Trophoblast cell (in vitro differentiated cells and primary cell): ENCODE results near the gene PCSK6.

Source experiments
- DNase-seq, 2 donors: peaks; one replicate each; pipeline ENCODE4 v3.0.0-alpha.2; 2016
- H2AFZ ChIP-seq: 2 replicates; pipeline ENCODE4 v1.6.1; 2013; ENCODE audit warnings: low read length, moderate library complexity, mild to moderate bottlenecking; ENCODE audit not compliant: insufficient read depth, poor library complexity
- H2AK5ac ChIP-seq: 2 replicates; pipeline ENCODE4 v1.6.1; 2013; ENCODE audit warnings: mild to moderate bottlenecking, low read length
- H2BK120ac ChIP-seq: 2 replicates; pipeline ENCODE4 v1.6.1; 2013; ENCODE audit warnings: low read length, mild to moderate bottlenecking, moderate library complexity; ENCODE audit not compliant: insufficient read depth, poor library complexity
- H2BK12ac ChIP-seq: 2 replicates; pipeline ENCODE4 v1.6.1; 2013; ENCODE audit warnings: mild to moderate bottlenecking, low read length, moderate library complexity
- H2BK5ac ChIP-seq: 2 replicates; pipeline ENCODE4 v1.6.1; 2013; ENCODE audit warnings: low read length, low read depth, moderate library complexity, mild to moderate bottlenecking; ENCODE audit not compliant: poor library complexity
- H3K14ac ChIP-seq: 2 replicates; pipeline ENCODE4 v1.6.1; 2013; ENCODE audit warnings: mild to moderate bottlenecking, low read length
- H3K18ac ChIP-seq: 2 replicates; pipeline ENCODE4 v1.6.1; 2013; ENCODE audit warnings: mild to moderate bottlenecking, low read length
- H3K23ac ChIP-seq: 2 replicates; pipeline ENCODE4 v1.6.1; 2013; ENCODE audit warnings: low read length
- H3K27ac ChIP-seq: 2 replicates; pipeline ENCODE4 v1.5.1; 2013; ENCODE audit warnings: low read depth, mild to moderate bottlenecking, inconsistent platforms, low read length, moderate library complexity
- H3K27me3 ChIP-seq: 2 replicates; pipeline ENCODE4 v1.6.1; 2013; ENCODE audit warnings: inconsistent platforms, mild to moderate bottlenecking, low read length, moderate library complexity; ENCODE audit not compliant: insufficient read depth
- H3K36me3 ChIP-seq, 2 experiments: 1 replicate in 1 of 2; 2 replicates in 1 of 2; pipeline ENCODE4 v1.6.1; 2013; ENCODE audit warnings: low read length in 2 of 2, mild to moderate bottlenecking in 2 of 2, moderate library complexity in 1 of 2; ENCODE audit not compliant: insufficient read depth in 2 of 2, control insufficient read depth in 1 of 2
- H3K4ac ChIP-seq: 2 replicates; pipeline ENCODE4 v1.6.1; 2013; ENCODE audit warnings: low read depth, mild to moderate bottlenecking, low read length, moderate library complexity
- H3K4me1 ChIP-seq, 2 experiments: 1 replicate in 1 of 2; 2 replicates in 1 of 2; pipeline ENCODE4 v1.6.1; 2013; ENCODE audit warnings: low read length in 2 of 2, mild to moderate bottlenecking in 2 of 2, moderate library complexity in 1 of 2; ENCODE audit not compliant: insufficient read depth in 2 of 2, control insufficient read depth in 1 of 2
- H3K4me2 ChIP-seq: 2 replicates; pipeline ENCODE4 v1.6.1; 2013; ENCODE audit warnings: inconsistent platforms, mild to moderate bottlenecking, low read length, moderate library complexity
- H3K4me3 ChIP-seq: 2 replicates; pipeline ENCODE4 v1.5.1; 2013; ENCODE audit warnings: mild to moderate bottlenecking, low read depth, low read length, inconsistent platforms
- H3K79me1 ChIP-seq: one replicate; pipeline ENCODE4 v1.6.1; 2013; ENCODE audit warnings: low read length
- H3K79me2 ChIP-seq: 2 replicates; pipeline ENCODE4 v1.6.1; 2013; ENCODE audit warnings: low read length, mild to moderate bottlenecking; ENCODE audit not compliant: control insufficient read depth, insufficient read depth, poor library complexity
- H3K9ac ChIP-seq: 2 replicates; pipeline ENCODE4 v1.6.1; 2013; ENCODE audit warnings: mild to moderate bottlenecking, low read length
- H3K9me3 ChIP-seq: 2 replicates; pipeline ENCODE4 v1.6.1; 2013; ENCODE audit warnings: low read depth, mild to moderate bottlenecking, control low read depth, inconsistent platforms, low read length; ENCODE audit not compliant: insufficient read depth
- H4K12ac ChIP-seq: 2 replicates; pipeline ENCODE4 v1.6.1; 2013; ENCODE audit warnings: low read depth, mild to moderate bottlenecking, low read length, moderate library complexity
- H4K8ac ChIP-seq: 2 replicates; pipeline ENCODE4 v1.6.1; 2013; ENCODE audit warnings: low read depth, mild to moderate bottlenecking, low read length, moderate library complexity
- H4K91ac ChIP-seq: one replicate; pipeline ENCODE4 v1.6.1; 2013; ENCODE audit warnings: low read depth, mild to moderate bottlenecking, low read length, moderate library complexity
- WGBS: extraction: QIAGEN DNeasy Blood & Tissue Kit; methylation state at CpG from one replicate; pipeline ENCODE4 v1.1.7; 2013; ENCODE audit warnings: missing lambda C conversion rate; ENCODE audit not compliant: insufficient read length, insufficient coverage; ENCODE audit errors: extremely low coverage; 5-methylcytosine and 5-hydroxymethylcytosine counted together

The PCSK6 gene

GRCh38 chr15:101434032-101434920 is 55.2 kb downstream of the PCSK6 start:
- no peaks in the 10 kb centered on the region for H3K27me3 ChIP-seq
- no peak overlapping the region for H2AK5ac ChIP-seq
- H2BK12ac ChIP-seq, result no peak overlapping the region
- peaks cover 2 to 7% of the 10 kb centered on the region in 2 experiments for H3K4me1 ChIP-seq
- no peak overlapping the region for H3K14ac ChIP-seq
- peak overlapping the region; percentile 20 for H4K91ac ChIP-seq
- H3K23ac ChIP-seq, result no peak overlapping the region
- no peak overlapping the region for H3K9ac ChIP-seq
- no peak overlapping the region for H3K4me3 ChIP-seq
- no peak overlapping the region for H3K27ac ChIP-seq
- H3K79me1 ChIP-seq, result no peaks in the 10 kb centered on the region
- no peak overlapping the region for H4K12ac ChIP-seq
- peak; percentile 71 to 89 for DNase-seq
- no peak overlapping the region for H4K8ac ChIP-seq
- no peak overlapping the region for H2BK120ac ChIP-seq
- no peak overlapping the region for H3K4me2 ChIP-seq
- no peak overlapping the region for H2AFZ ChIP-seq
- no peak overlapping the region for H3K18ac ChIP-seq
- no peak overlapping the region for H2BK5ac ChIP-seq
- H3K9me3 ChIP-seq, result no peaks in the 10 kb centered on the region
- WGBS, result no CpG with 5 or more reads among the region's 21 CpGs
- H3K4ac ChIP-seq, result no peak overlapping the region
- no peaks in the 10 kb centered on the region for H3K36me3 ChIP-seq
- peaks cover 2% of the 10 kb centered on the region for H3K79me2 ChIP-seq

- Histone ChIP-seq H3K79me1 (no peaks in the 10 kb centered on the region), H3K9ac (no peak overlapping the region), H3K27ac (no peak overlapping the region), H3K4me2 (no peak overlapping the region), H3K4me3 (no peak overlapping the region), H3K36me3 (no peaks in the 10 kb centered on the region), H2BK12ac (no peak overlapping the region), H4K8ac (no peak overlapping the region), H2BK120ac (no peak overlapping the region), H3K9me3 (no peaks in the 10 kb centered on the region), H3K23ac (no peak overlapping the region), H3K4ac (no peak overlapping the region), H2AFZ (no peak overlapping the region), H3K79me2 (peaks cover 2% of the 10 kb centered on the region), H4K12ac (peak overlapping the region; percentile 49), H3K18ac (no peak overlapping the region), H2AK5ac (peak overlapping the region; percentile 49), H3K14ac (no peak overlapping the region), H3K27me3 (no peaks in the 10 kb centered on the region), H4K91ac (peak overlapping the region; percentile 32), H2BK5ac (no peak overlapping the region), H3K4me1 (peaks cover 2 to 7% of the 10 kb centered on the region in 2 experiments)
- WGBS, result no CpG with 5 or more reads among the region's 7 CpGs
- DNase-seq, result no peak
These were observed 56.1 kb downstream of the PCSK6 start for GRCh38 chr15:101433396-101433795.

GRCh38 chr15:101432982-101433381 is 56.5 kb downstream of the PCSK6 start:
- no peak overlapping the region for H2BK12ac ChIP-seq
- no CpG with 5 or more reads among the region's 3 CpGs for WGBS

GRCh38 chr15:101431748-101432147 is 57.8 kb downstream of the PCSK6 start:
- no peaks in the 10 kb centered on the region for H3K36me3 ChIP-seq
- no peak for DNase-seq
- H3K4me1 ChIP-seq, result peaks cover 2 to 7% of the 10 kb centered on the region in 2 experiments
- H4K8ac ChIP-seq, result no peak overlapping the region
- H4K12ac ChIP-seq, result no peak overlapping the region
- no peaks in the 10 kb centered on the region for H3K9me3 ChIP-seq
- no peak overlapping the region for H2AK5ac ChIP-seq
- no peak overlapping the region for H3K27ac ChIP-seq
- no peak overlapping the region for H3K4me3 ChIP-seq
- no peaks in the 10 kb centered on the region for H3K27me3 ChIP-seq
- H3K14ac ChIP-seq, result no peak overlapping the region
- H2AFZ ChIP-seq, result no peak overlapping the region
- H2BK120ac ChIP-seq, result no peak overlapping the region
- H2BK12ac ChIP-seq, result no peak overlapping the region
- WGBS, result no CpG with 5 or more reads among the region's 6 CpGs
- no peak overlapping the region for H3K23ac ChIP-seq
- H3K18ac ChIP-seq, result no peak overlapping the region
- no peaks in the 10 kb centered on the region for H3K79me1 ChIP-seq
- H4K91ac ChIP-seq, result no peak overlapping the region
- H3K79me2 ChIP-seq, result peaks cover 2% of the 10 kb centered on the region
- no peak overlapping the region for H2BK5ac ChIP-seq
- no peak overlapping the region for H3K9ac ChIP-seq
- H3K4me2 ChIP-seq, result no peak overlapping the region
- H3K4ac ChIP-seq, result no peak overlapping the region

More at GRCh38 chr15:101432982-101433381, 56.5 kb downstream of the PCSK6 start:
- Histone ChIP-seq H3K4ac (no peak overlapping the region), H2AFZ (no peak overlapping the region), H3K9me3 (no peaks in the 10 kb centered on the region), H3K9ac (no peak overlapping the region), H3K27me3 (no peaks in the 10 kb centered on the region), H3K79me2 (peaks cover 2% of the 10 kb centered on the region), H2BK5ac (no peak overlapping the region), H3K4me1 (peaks cover 2 to 7% of the 10 kb centered on the region in 2 experiments), H2AK5ac (no peak overlapping the region), H3K79me1 (no peaks in the 10 kb centered on the region), H3K36me3 (no peaks in the 10 kb centered on the region), H3K4me2 (no peak overlapping the region), H3K18ac (no peak overlapping the region), H3K23ac (no peak overlapping the region), H4K91ac (peak overlapping the region; percentile 32), H4K12ac (no peak overlapping the region), H2BK120ac (no peak overlapping the region), H3K27ac (no peak overlapping the region), H3K4me3 (no peak overlapping the region), H3K14ac (no peak overlapping the region), H4K8ac (no peak overlapping the region)
- DNase-seq, result peak in 1 of 2 donors; percentile 37
